GM12875 (cell line): ENCODE measurements around the gene ARHGEF16.

Experiments
- H3K4me3 ChIP-seq: one replicate; pipeline ENCODE4 v1.5.1; 2011; ENCODE audit warnings: low read depth, low read length, control low read depth
- CTCF ChIP-seq: IDR thresholded peaks from 2 replicates; pipeline ENCODE4 v1.5.1; 2011; ENCODE audit warnings: low read depth, mild to moderate bottlenecking, control low read depth, inconsistent platforms, low read length, moderate library complexity, borderline replicate concordance; ENCODE audit not compliant: insufficient read depth

The ARHGEF16 gene

GRCh38 chr1:3524556-3525203 is 70.2 kb downstream of the ARHGEF16 start:
- TF ChIP-seq CTCF = no peak
- H3K4me3 ChIP-seq = no peak overlapping the region

- no peak for TF ChIP-seq CTCF
- no peak overlapping the region for H3K4me3 ChIP-seq
Observed at GRCh38 chr1:3525551-3526482, 71.4 kb downstream of the ARHGEF16 start.

GRCh38 chr1:3527774-3528173 is 73.3 kb downstream of the ARHGEF16 start:
- TF ChIP-seq CTCF = no peak
- no peak overlapping the region for H3K4me3 ChIP-seq

GRCh38 chr1:3529099-3529729 is 74.7 kb downstream of the ARHGEF16 start:
- no peak for TF ChIP-seq CTCF
- H3K4me3 ChIP-seq = no peak overlapping the region

- no peak overlapping the region for H3K4me3 ChIP-seq
- no peak for TF ChIP-seq CTCF
Observed at GRCh38 chr1:3530086-3530925, 75.8 kb downstream of the ARHGEF16 start.
